ENCODE results near the gene TP53I13.

The TP53I13 gene

DNA sequence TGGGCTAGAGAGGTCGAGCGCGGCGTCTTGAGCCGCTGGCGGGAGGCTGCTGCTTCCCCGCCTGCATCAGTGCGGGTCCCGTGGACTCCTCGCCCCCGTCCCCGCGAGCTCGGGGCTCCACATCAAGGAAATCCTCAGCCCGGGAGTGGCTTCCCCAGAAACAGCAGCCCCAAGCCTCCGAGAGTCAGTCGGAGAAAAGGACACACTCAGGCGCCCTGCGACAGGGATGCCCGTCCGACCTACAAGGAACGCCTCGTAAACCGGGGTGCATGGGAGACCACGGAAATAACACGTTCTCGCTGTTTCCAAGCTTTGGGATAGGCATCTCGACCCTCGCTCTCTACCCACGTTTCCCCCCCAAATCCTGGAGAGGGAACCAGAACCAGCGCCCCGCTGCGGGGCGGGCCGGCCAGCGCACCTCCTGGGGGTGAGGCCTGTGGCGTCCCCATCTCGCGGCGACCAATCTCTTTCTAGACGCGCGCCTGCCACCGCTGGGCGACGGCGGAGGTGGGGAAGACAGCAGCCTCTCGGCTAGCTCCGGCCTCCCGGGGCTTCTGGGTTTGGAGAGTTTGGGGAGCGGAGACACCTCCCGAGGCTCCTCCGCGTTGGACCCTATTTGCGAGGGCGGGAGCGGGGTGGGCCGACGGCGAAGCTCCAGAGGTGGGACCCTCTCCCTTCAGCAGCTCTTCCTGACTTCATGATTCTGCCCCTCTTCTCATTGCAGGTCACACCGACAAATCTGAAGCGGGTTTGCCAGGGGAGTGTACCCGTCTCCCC, 759 bp upstream of the TP53I13 start:
- FAIRE-seq = no peak

DNA sequence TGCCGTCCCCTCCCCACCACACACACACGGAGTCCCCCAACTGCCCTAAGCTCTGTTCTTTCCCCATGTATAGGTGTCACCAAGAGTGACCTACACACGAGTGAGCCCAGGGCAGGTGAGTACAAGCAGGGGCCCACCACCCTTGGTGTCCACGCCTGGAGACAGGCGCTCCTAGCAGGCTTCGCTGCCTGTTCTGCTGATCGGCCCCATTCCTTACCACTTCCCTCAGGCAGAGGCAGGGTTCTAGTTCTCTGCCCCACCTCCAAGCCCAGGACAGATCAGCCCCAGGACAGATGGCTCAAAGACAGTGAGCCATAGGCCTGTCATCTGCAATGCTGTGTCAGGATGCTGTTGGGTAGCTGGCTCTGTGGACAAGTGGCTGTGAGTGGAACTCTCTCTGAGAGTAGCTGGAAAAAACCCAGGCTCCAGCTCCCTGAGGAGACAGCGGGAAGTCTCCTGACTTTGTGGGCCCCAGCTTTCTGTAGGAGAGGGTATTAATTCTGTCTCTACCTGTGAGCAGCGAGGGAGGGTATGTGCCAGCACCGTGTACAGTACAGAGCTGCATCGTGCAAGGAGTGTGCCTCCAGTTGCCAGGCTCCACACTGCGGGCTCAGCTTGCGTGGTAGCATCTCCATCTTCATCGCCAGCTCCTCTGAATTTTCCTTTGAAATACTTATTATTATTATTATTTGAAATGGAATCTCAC, 897 bp downstream of the TP53I13 start:
- FAIRE-seq = no peak

DNA sequence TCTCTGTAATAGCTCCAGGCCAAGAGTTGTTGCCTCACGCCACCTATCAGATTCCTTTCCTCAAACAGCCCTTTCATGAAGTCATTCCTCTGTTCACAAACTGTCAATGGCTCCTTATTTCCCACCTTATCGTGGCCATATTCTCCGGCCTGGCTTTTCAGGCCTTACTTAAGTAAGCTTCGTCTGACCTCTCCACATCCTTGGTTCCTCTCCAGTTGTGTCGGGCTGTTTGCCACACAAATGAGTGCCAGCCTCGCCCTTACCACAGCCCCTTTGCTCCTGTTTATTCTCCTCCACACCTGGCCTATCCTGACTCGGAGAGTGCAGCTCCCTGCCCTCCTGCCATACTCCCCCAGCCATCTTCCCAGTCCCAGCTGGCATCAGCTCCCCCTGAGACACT, 2.0 kb downstream of the TP53I13 start:
- FAIRE-seq = no peak

DNA sequence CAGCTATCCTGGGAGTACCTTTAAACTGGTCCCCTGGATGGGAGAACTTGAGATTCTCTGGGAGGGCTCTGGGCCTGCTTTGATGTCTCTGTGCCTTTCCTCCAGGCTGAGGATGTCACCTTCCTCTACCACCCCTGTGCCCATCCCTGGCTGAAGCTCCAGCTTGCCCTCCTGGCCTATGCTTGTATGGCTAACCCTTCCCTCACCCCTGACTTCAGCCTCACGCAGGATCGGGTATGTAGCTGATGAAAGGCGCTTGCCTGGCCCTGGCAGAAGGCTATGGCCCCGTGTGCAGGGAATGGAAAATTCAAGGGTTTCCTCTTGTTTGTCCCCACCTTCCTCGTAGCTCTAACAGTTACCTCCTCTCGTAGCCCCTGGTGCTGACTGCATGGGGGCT, 3.0 kb downstream of the TP53I13 start:
- no peak for FAIRE-seq

DNA sequence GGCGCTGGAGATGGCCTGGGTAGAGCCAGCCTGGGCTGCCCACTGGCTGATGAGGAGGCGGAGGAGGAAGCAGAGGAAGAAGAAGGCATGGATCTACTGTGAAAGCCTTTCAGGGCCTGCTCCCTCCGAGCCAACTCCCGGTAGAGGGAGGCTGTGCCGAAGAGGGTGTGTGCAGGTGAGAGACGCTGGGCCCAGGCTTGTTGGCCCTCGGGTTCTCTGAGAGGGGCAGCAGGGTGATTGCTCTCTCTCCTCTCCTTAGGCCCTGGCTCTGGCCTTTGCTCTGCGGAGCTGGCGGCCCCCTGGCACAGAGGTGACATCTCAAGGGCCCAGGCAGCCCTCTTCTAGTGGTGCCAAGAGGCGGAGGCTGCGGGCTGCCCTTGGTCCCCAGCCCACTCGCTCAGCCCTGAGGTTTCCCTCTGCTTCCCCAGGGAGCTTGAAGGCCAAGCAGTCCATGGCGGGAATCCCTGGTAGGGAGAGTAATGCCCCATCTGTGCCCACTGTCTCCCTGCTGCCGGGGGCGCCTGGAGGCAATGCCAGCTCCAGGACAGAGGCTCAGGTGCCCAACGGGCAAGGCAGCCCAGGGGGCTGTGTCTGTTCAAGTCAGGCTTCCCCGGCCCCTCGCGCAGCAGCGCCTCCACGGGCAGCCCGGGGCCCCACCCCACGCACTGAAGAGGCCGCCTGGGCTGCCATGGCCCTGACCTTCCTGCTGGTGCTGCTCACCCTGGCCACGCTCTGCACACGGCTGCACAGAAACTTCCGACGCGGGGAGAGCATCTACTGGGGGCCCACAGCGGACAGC, 3.6 kb downstream of the TP53I13 start:
- FAIRE-seq = no peak

DNA sequence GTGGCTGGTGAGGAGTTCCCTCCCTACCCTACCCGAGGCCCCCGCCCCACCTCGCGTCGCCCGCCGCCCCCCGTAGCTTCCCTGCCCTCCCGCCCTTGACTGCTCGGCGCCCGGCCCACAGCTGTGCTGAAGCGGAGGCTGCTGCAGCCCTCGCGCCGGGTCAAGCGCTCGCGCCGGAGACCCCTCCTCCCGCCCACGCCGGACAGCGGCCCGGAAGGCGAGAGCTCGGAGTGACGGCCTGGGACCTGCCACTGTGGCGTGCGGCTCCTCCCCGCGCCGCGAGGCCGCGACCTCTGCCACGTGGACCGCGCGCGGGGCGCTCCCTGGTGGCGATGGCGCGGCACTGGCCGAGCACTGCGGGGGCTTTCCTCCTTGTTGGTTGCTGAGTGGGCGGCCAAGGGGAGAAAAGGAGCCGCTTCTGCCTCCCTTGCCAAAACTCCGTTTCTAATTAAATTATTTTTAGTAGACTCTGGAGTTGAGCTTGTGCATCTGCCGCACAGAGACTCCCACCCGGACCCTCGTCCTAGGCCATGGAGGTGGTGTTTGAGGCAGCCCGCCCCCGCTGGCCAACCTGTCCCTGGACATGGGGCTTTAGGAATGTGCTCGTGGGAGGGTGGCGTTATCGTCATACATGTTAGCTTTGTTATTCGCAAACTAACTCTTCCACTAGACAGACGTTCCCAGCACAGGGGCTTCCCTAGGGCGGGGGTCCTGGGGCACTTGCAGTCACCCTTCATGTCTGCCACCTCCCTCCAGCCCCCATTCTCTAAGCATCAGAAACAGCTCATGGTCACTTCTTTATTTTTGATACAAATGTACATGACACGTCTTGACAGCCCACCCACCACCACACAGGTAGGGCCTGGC, 4.4 kb downstream of the TP53I13 start:
- FAIRE-seq = no peak

DNA sequence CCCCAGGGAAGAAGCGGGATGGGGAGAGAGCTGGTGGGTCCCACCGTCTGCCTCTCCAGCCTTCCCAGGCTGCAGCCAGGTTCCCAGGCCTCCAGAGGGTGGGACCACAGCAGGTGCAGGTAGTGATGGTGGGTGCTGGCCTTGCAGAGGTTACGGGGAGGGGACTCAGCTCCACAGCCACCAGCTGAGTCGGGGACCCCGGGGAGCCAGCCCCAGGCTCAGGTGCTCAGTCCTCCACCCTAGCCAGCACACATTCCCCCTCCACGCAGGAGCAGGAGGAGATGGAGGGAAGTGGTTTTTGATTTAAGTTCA, 5.0 kb downstream of the TP53I13 start:
- FAIRE-seq = no peak

DNA sequence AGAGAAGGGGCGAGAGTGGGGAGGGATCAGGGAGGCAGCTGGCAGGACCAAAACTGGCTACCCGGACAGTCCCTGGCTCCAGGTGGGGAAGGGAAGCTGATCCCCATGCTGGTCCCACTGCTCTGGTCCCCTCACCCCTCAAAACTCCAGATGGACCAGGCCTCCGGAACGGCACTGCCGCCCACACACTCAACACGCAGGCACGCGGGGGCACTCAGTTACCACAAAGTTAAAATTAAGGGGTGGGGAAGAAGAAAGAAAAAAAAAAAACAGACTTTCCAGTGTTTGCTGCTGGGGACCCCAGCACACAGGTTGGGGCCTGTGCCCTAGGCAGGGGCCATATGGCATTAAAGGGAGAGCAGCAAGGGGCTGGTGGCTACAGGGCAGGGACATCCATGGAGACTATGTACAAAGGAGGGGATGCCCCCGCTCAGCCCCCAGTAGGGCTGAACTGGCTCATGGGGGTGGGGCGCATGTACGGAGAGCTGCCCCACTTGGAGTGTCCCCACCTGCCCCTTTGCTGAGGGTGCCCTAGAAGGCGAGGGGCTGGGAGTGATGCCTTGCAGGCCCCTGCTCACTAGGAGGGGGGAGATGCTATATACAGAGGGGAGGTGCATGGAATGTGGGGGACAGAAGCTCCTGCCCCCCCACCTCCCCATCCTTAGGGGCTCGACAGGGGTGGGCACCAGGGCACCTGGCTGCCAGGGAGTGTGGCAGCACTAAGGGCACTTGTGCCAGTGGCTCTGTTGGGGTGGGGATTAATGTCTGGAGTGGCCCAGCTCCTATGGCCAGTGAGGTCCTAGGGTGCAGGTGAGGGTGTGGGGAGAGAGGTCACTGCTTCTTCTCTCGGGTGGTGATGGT, 5.6 kb downstream of the TP53I13 start:
- no peak for FAIRE-seq

DNA sequence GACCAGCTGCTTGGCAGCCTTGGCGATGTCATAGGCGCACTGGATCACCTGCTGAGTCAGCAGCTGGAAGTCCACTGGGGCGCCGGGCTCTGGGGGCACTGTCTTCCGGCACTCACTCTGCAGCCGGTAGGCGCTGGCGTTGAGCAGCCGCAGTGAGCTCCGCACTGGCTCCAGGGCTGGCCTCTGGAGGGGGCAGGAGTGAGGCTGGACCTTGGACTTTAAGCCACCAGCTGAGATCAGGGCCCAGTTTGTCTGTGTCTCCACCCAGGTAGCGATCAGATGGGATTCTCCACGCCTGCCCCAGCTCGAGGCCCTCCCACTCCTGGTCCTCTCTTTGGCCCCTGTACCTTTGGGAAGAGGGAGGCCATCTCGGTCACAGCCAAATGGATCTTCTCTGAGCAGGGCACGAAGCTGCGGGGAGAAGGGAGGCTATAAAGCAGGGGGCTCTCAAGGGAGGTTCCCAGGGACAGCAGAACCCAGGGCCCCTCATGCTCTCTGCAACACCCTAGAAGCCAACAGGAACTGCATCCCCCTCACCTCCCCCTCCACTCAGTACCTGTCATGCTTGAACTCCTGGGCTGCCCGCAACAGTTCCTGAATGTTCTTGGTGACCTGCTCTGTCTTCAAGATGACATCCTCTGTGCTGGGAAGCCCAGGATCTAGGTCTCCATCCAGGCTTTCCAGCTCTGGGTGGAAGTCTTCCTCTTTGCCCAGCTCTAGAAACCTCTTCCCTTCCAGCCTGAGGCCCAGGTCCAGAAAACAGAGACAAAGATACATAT, 6.4 kb downstream of the TP53I13 start:
- no peak for FAIRE-seq

DNA sequence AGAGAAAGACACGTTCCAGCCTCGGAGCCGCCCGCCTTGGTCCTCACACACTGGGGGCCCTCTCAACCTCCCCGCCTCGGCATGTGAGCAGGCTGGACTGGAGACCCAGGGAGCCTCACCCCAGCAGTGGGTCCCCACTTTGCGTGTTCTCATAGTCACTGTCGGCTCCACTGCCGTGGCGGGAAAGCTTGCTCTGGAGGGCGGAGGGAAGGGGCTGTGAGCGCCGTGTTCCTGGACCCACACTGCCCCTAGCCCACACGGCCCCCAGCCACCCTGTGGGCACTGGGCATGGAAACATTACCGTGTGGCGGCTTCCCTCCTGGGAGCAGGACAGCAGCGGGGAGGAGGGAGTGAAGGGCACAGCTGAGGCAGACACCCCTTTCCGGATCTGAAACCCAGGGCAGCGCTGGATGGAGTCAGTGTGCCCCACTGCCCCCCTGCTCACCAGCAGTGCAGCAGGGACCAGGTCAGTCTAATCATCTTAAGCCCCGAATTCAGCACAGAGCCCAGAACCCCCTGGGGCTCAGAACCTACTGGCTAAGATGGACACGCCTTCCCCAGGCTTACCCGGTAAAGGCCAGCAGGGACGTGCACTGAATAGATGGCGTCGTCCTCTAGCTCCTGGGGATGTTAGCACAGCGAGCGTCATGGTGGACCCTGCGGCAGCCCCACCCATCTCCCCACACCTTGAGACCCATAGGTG, 7.2 kb downstream of the TP53I13 start:
- FAIRE-seq = no peak

DNA sequence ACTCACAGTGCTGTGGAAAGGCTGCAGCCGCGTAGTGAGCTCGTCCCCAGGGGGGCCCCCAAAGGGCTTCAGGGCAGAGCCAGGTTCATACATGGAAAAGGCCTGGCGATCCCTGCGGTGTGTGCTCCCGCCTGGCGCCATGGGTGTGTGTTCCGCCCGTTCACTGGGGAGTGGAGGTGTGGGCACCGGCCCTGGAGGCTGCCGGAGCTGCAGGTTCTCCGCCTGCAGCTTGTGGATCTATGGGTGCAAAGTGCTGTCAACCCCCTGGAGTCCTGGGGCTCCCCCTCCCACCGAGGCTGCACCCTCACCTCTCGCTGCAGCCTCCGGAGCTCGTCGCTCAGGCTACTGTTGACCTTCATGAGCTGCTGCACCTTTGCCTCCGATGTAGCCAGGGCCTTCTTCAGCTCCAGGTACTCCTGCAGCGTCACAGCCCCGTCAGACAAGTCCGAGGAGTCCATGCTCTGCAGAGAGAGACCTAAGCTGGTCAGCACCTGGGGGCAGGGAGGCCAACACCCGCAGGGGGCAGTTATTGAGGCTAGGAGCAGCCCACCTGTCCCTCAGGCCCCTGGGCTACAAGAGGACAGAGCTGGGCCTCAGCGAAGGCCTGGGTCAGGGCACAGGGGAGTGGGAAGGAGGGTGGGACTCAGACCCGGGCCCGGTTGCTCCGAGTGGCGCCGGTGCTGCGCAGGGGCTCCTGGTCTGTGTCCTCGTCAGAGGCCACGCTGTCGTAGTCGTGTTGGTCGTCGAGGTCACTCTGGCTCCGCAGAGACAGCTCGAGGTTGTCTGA, 7.9 kb downstream of the TP53I13 start:
- FAIRE-seq = no peak

DNA sequence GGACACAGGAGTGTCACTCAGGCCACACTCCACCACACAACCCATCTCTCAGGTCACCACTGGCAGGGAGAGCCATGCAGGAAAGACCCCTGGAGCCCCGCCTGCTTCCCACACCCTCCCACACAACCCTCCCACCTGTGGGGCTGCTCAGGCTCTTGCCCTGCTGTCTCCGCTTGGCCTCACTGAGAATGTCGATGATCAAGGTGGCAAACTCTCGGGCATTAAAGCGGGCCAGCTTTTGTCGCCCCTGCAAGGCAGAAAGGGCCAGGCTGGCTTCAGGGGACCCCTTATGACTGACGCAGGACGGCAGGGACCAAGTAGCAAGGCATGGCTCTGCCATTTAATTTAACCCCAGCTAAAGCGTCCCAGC, 8.5 kb downstream of the TP53I13 start:
- no peak for FAIRE-seq

DNA sequence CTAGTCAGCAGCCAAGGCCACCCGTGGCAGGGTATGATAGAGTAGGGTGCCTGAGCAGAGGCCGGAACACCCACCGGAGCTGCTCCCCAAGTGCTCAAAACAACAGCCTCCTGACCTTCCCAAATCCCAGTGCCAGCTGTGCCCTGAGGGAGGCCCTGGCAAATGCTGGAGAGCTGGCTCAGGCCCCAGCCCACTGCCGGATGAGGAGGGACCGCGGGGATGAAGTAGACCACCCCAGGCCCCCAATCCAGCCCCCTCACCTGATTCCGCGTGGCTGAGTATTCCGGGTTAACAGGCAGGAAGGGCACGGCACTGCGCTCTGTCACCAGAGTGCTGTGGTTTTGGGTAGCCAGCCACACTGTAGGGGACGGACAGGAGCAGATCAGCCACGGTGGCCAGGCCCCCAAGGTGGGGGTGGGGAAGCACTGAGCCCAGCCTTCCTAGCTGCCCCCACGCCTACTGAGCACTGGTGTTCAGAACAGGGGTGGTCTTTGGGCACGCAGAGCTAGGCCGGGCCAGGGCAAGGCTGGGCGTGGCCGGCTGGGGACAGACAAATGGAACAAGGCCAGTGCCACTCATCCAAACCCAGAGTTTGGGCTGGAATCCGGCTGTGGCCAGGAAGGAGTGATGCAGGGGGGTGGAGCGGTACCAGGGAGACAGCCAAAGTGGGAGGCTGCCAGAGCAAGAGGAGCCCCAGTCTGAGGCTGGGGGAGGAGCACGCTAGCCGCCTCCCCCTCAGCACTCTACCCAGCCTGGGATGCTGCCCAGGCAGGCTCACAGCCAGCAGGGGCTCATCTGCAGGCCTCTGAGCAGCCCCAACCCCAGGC, 9.1 kb downstream of the TP53I13 start:
- FAIRE-seq = no peak

DNA sequence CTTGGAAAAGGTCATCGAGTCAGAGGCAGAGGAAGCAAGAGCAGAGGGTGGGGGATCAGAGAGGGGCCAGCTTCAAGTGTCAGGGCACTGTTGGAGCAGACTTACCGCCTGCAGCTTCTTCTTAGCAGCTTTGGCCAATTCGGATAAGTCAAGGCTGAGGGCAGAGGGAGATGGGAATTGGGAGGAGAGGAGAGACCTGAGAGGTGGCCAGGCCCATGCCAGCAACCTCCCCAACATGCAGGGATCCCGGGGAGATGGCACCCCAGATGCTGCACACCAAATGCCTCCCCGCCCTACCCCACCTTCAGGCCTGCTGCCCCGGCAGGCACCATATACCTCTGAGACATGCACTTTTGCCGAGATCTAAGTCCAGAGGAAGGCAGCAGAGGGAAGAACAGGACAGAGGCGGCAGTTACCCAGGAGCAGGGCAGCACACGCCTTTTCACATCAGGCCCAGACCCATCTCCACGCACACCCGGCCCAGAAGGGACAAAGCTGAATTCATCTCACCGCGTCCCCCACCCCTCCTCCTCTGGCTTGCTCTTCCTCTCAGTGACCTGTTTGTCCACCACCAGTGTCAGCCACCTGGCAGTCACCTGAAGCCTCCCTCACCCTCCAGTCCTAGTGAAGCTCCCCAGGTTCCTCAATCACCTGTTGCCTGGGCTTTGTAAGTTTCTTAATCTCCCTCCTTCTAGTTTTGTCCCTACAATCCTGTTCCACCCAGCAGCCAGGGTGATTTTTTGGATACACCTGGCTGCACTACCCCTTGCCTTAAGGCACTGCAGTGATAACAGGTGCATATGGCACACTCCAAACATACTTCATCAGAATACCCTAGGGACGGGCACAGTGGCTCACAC, 10.4 kb downstream of the TP53I13 start:
- no peak for FAIRE-seq

DNA sequence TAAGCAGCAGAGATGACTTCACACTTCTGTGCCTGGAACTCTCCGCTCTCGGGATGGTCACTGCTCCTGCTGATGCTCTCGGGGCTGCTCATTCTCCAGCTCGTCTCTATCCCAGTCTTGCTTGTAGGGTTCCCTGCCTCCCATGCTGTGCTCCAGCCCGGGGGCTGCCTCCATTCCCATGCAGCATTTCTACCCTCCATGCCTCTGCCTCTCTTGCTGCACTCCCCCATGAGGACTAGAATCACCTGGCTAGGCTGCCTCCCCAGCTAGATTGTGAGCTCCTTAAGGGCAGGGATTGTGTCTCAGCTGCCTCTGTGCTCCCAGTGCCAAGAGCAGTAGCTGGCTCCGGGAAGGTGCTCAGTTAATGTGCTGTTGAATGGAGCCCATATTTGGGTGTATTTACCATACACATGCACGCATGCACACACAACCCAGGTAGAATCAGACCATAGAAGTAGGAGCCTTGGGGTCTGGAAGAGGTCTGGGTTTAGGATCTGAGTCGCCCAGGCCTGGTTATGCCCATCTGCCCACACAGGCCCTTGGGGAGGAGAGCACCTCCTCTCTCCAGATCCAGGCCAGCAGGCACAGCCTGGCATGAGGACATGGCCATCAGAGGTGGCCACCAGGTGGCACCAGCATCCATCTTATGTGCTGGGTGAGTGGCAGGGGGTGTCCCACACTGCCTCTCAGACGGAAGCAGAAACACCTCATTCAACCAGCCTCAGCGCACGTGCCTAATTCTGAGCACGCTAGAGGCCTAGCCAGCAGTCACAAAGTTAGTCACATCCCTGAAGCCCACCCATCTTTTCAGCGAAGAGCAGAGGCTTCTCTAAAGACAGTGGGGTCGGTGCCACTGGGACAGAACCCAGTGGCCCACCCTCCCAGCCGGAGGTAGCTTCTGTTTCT, 11.6 kb downstream of the TP53I13 start:
- FAIRE-seq = no peak

DNA sequence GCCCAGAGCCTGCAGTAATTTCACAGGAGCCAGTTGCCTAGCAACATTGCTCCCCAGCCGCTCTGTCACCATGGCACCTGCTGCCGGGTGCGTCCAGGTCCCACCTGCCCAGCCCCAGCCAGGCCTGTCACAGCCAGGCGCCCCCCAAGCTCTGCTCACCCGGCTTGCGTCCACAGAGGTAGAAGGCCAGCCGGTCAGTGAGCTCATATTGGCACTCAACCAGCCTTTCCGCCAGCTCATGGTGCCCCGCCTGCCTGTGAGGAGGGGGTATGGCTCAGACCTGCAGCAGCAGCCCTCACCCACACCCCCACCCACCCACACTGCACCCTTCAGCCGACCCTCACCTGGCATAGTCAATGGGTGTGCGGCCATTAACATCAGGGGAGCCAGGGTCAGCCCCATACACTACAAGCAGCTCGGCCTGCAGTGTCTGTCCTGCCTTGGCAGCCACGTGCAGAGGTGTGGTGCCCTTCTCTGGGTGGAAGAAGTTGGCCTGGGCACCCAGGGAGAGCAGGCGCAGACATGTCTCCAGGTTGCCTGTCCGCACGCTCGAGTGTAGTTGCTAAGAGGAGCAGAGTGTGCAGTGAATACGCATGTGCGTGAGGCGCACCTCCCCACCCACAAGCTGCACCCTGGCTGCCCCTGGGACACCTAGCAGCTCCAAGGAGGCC, 13.2 kb downstream of the TP53I13 start:
- no peak for FAIRE-seq

Measured in TTC549 (cell line).